ENCODE data around the gene ZNF385C. TPM values are rescaled to one million over a fixed set of nuclear protein-coding genes. Genes with fewer than 3 reads are reported as not detected.

ZNF385C gene
- total RNA-seq, 1 experiment from 2014 or later, result 3.7 TPM

- H3K27ac Mint-ChIP-seq, result no peak overlapping the region
- ChIA-PET CTCF (no interaction called here), POLR2A (no interaction called here)
- DNase-seq (ENCODE audit: low spot score) (no peak), ATAC-seq (no peak)
- 0 out of 2 replicates have a peak, but pooled peaks cover 3% of the 10 kb centered on the region for H3K9me3 Mint-ChIP-seq
- peaks cover 71% of the 10 kb centered on the region for H3K36me3 Mint-ChIP-seq
- H3K4me1 Mint-ChIP-seq, result no peaks in the 10 kb centered on the region
- TF ChIP-seq HMGXB4 (CRISPR knock-in tag; IDR thresholded peaks at IDR 0.05) (no peak), ZNF396 (CRISPR knock-in tag; IDR thresholded peaks at IDR 0.05; ENCODE audit: borderline replicate concordance) (no peak), ETV6 (CRISPR knock-in tag; IDR thresholded peaks at IDR 0.05) (no peak), USF1 (CRISPR knock-in tag; IDR thresholded peaks at IDR 0.05) (no peak), TEAD4 (CRISPR knock-in tag; IDR thresholded peaks at IDR 0.05) (no peak), E2F4 (CRISPR knock-in tag; IDR thresholded peaks at IDR 0.05; ENCODE audit: borderline replicate concordance, low read depth) (no peak), CBFB (CRISPR knock-in tag; IDR thresholded peaks at IDR 0.05; ENCODE audit: low read depth) (no peak), CREB1 (CRISPR knock-in tag; IDR thresholded peaks at IDR 0.05) (no peak), MYBL2 (CRISPR knock-in tag; IDR thresholded peaks at IDR 0.05) (no peak), NR1H2 (CRISPR knock-in tag; IDR thresholded peaks at IDR 0.05) (no peak), ZSCAN18 (CRISPR knock-in tag; IDR thresholded peaks at IDR 0.05) (no peak), ZNF263 (CRISPR knock-in tag; IDR thresholded peaks at IDR 0.05; ENCODE audit: low read depth) (no peak), OVOL2 (CRISPR knock-in tag; IDR thresholded peaks at IDR 0.05; ENCODE audit: borderline replicate concordance) (no peak), MXD4 (CRISPR knock-in tag; IDR thresholded peaks at IDR 0.05; ENCODE audit: borderline replicate concordance) (no peak), ZNF232 (CRISPR knock-in tag; IDR thresholded peaks at IDR 0.05) (no peak), NFYB (CRISPR knock-in tag; conservative IDR thresholded peaks at IDR 0.05; ENCODE audit: low read depth) (no peak), EMX1 (CRISPR knock-in tag; IDR thresholded peaks at IDR 0.05) (no peak)
- H3K4me3 Mint-ChIP-seq, result no peak overlapping the region
- H3K27me3 Mint-ChIP-seq (ENCODE audit: low read depth), result no peaks in the 10 kb centered on the region
Observed at GRCh38 chr17:41977991-41978390, 120.3 kb downstream of the ZNF385C start.

DNA sequence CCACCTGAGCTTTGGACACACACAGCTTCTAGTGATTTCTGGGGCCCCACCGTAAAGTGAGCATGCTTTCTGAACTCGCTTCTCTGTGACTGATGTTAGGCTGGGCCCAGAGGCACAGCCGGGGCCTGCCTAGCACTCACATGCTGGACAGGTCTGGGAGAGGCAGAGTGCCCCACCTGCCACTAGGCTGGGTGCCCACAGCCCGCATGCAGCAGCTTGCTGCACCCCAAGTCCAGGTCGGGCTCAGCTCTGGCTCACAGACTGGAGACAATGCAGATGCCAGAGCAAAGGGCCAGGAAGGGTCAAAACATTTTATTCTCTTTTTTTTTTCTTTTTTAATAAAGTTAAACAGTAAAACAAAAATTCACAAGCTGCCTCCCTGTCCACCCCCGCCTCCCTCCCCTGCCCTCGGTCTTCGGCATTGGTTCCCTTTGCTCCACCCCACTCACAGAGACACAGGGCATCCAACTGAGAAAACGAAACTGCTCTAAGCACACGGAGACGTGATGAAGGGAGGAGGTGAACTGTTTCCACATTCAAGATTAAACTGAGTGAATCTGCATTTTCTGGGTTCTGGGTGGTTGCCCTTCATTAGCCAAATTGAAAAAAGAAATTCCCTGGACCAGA is 122.0 kb downstream of the ZNF385C start:
- Mint-ChIP-seq H3K9me3 (no peaks in the 10 kb centered on the region), H3K27ac (no peak overlapping the region), H3K4me1 (no peaks in the 10 kb centered on the region), H3K27me3 (ENCODE audit: low read depth) (no peaks in the 10 kb centered on the region), H3K36me3 (peaks cover 62% of the 10 kb centered on the region), H3K4me3 (no peak overlapping the region)
- DNase-seq (ENCODE audit: low spot score) (no peak), ATAC-seq (no peak)
- CTCF ChIA-PET, result interaction anchor here (0.5 kb wide), 1 partner anchor 82 kb away, joined by 5 read pairs; no protein-coding TSS in a partner anchor
- POLR2A ChIA-PET, result interaction anchor here (1.2 to 2.0 kb wide), 2 partner anchors 10 to 21 kb away, joined by 3 to 7 read pairs; partner anchors contain the start of gene CNP
- TF ChIP-seq ZMAT4 (CRISPR knock-in tag; IDR thresholded peaks at IDR 0.05), result no peak
- TF ChIP-seq, protein P1, sequence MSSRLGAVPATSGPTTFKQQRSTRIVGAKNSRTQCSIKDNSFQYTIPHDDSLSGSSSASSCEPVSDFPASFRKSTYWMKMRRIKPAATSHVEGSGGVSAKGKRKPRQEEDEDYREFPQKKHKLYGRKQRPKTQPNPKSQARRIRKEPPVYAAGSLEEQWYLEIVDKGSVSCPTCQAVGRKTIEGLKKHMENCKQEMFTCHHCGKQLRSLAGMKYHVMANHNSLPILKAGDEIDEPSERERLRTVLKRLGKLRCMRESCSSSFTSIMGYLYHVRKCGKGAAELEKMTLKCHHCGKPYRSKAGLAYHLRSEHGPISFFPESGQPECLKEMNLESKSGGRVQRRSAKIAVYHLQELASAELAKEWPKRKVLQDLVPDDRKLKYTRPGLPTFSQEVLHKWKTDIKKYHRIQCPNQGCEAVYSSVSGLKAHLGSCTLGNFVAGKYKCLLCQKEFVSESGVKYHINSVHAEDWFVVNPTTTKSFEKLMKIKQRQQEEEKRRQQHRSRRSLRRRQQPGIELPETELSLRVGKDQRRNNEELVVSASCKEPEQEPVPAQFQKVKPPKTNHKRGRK (CRISPR knock-in tag; IDR thresholded peaks at IDR 0.05; ENCODE audit: borderline replicate concordance), result no peak
- no peak for TF ChIP-seq ARID4B (CRISPR knock-in tag; IDR thresholded peaks at IDR 0.05; ENCODE audit: borderline replicate concordance)
- no peak for TF ChIP-seq MXD4 (CRISPR knock-in tag; IDR thresholded peaks at IDR 0.05; ENCODE audit: borderline replicate concordance)
- TF ChIP-seq, protein P2, sequence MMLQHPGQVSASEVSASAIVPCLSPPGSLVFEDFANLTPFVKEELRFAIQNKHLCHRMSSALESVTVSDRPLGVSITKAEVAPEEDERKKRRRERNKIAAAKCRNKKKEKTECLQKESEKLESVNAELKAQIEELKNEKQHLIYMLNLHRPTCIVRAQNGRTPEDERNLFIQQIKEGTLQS (CRISPR knock-in tag; conservative IDR thresholded peaks at IDR 0.05), result no peak
- TF ChIP-seq MAX (CRISPR knock-in tag; IDR thresholded peaks at IDR 0.05), result no peak
- no peak for TF ChIP-seq TP53 (CRISPR knock-in tag; IDR thresholded peaks at IDR 0.05)
